ENCODE results near the gene RGL3.

- no peak for TF ChIP-seq ZSCAN29 (IDR thresholded peaks at IDR 0.05)
- TF ChIP-seq MAX (IDR thresholded peaks at IDR 0.05; ENCODE audit: low read depth, low read length): no peak
- TF ChIP-seq MYC (IDR thresholded peaks at IDR 0.05; ENCODE audit: insufficient read depth, insufficient read length, insufficient replicate concordance, low read length, severe bottlenecking): no peak
- TF ChIP-seq USF1 (IDR thresholded peaks at IDR 0.05; ENCODE audit: borderline replicate concordance, extremely low read length, insufficient read depth, low read depth, low read length): no peak
- TF ChIP-seq ZBTB33 (IDR thresholded peaks at IDR 0.05): no peak
- no peak for TF ChIP-seq ASH2L (IDR thresholded peaks at IDR 0.05; ENCODE audit: borderline replicate concordance, low read depth)
- TF ChIP-seq RAD21 (IDR thresholded peaks at IDR 0.05; ENCODE audit: insufficient read depth, low read depth, low read length): no peak
- TF ChIP-seq HCFC1 (IDR thresholded peaks at IDR 0.05; ENCODE audit: low read length): no peak
- no peak for TF ChIP-seq CTCF (IDR thresholded peaks at IDR 0.05 in 2 of 3, conservative IDR thresholded peaks at IDR 0.05 in 1 of 3; ENCODE audit: control insufficient read depth in 2 of 3, extremely low read depth in 1 of 3, insufficient read depth in 1 of 3, low read depth in 3 of 3, low read length in 3 of 3)
- TF ChIP-seq POLR2AphosphoS5 (IDR thresholded peaks at IDR 0.05; ENCODE audit: low read length): no peak
- TF ChIP-seq SMC3 (IDR thresholded peaks at IDR 0.05; ENCODE audit: borderline replicate concordance, low read length): no peak
- no peak for TF ChIP-seq ZNF274 (IDR thresholded peaks at IDR 0.05; ENCODE audit: insufficient read depth, insufficient read length)
Observed at GRCh38 chr19:11401808-11402543, 17.1 kb downstream of the RGL3 start.

Measured in GM12878 (cell line).